Bone marrow (tissue), 2 donors: ENCODE results near the gene TRMU.
"Not testable (repeated sequence)": the region's sequence is repeated elsewhere in the genome, so short reads cannot be mapped to it uniquely, and the experiment has no call there.

Source experiments
- DNase-seq, 2 donors: peaks; one replicate each; lab custom pipeline; 2025; lab: John Stamatoyannopoulos, UW

Gene TRMU

GRCh38 chr22:46300491-46300890, 35.0 kb upstream of the TRMU start:
- no peak for DNase-seq

- DNase-seq, result no peak
These were observed 32.1 kb upstream of the TRMU start for GRCh38 chr22:46303347-46303965.

DNA sequence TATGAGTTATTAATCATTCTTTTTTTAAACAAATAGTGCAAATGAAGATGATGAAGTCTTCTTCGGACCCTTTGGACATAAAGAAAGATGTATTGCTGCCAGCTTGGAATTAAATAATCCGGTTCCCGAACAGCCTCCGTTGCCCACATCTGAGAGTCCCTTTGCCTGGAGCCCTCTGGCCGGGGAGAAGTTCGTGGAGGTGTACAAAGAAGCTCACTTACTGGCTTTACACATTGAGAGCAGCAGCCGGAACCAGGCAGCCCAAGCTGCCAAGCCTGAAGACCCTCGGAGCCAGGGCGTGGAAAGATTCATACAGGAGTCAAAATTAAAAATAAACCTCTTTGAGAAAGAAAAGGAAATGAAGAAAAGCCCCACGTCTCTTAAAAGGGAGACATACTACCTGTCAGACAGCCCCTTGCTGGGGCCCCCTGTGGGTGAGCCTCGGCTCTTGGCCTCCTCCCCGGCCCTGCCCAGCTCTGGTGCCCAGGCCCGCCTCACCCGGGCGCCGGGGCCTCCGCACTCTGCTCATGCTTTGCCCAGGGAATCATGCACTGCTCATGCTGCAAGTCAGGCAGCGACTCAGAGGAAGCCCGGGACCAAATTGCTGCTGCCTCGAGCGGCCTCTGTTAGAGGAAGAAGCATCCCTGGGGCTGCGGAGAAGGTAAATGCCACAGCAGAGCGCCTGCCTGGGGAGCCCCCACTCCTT, 27.1 kb upstream of the TRMU start:
- DNase-seq, result no peak

- DNase-seq, result no peak
These were observed 25.9 kb upstream of the TRMU start for GRCh38 chr22:46309526-46310085.

GRCh38 chr22:46312056-46312455, 23.5 kb upstream of the TRMU start:
- no peak for DNase-seq

DNA sequence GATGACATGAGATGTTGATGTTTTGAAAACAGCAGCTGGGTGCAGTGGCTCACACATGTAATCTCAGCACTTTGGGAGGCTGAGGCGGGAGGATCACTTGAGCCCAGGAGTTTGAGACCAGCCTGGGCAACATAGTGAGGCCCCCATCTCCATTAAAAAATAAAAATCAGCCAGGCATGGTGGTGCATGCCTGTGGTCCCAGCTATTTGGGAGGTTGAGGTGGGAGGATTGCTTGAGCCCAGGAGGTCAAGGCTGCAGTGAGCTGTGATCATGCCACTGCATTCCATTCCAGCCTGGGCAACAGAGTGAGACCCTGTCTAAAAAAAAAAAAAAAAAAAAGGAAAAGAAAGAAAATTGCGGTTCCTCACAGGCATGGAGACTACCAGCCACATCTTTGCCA, 22.7 kb upstream of the TRMU start:
- DNase-seq, result not testable (repeated sequence)

DNA sequence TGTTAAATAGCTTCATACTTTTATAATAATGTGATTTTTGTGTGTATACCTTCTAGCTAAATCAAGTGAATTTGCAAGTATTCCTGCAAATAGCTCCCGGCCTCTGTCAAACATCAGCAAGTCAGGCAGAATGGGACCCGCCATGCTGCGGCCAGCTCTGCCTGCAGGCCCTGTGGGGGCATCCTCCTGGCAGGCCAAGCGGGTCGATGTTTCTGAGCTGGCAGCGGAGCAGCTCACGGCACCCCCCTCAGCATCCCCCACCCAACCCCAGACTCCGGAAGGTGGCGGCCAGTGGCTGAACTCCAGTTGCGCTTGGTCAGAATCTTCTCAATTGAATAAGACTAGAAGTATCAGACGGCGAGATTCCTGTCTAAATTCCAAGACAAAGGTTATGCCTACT, 19.5 kb upstream of the TRMU start:
- DNase-seq, result no peak

GRCh38 chr22:46317646-46318045, 17.9 kb upstream of the TRMU start:
- no peak for DNase-seq

- no peak for DNase-seq
These were observed 16.9 kb upstream of the TRMU start for GRCh38 chr22:46318576-46318975.

DNA sequence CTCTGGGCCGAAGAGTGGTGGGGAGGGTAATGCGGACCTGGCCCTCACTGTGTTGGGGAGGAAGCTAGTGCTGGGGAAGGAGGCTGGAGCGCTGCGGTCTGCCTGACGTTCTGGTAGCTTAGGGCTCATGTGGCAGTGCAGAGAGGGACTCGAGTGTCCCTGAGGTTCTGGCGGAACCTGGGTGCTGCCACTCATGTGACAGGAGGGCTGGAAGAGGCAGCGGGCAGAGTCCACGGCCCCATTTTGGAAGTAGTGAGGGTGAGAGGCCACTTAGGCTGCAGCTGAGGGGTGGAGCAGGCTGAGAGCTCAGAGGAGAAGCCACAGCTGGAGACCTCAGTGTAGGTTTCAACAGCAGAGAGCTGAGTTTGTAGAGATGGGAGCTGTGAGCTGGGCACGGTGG, 16.2 kb upstream of the TRMU start:
- no peak for DNase-seq

- DNase-seq, result no peak
These were observed 15.3 kb upstream of the TRMU start for GRCh38 chr22:46320166-46320710.

GRCh38 chr22:46320716-46321386, 14.7 kb upstream of the TRMU start:
- no peak for DNase-seq

DNA sequence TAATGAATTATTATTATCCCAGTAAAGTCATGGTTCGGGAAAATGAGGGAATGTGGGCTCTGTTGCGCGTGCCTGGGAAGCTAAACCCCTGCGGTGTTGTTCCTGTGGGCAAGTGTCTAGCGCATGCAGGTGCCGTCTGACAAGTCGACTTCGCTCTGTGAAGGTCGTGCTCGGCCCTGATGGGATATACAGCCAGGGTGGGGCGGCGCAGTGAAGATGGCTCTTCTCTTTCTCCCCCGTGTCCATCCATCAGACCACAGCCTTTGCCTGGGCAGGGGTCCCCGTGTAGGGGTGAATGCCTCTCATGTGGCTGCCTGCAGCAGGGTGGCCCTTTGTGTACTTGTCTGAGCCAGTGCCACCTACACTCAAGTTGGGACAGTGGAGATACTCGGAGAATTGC, 12.8 kb upstream of the TRMU start:
- no peak for DNase-seq

DNA sequence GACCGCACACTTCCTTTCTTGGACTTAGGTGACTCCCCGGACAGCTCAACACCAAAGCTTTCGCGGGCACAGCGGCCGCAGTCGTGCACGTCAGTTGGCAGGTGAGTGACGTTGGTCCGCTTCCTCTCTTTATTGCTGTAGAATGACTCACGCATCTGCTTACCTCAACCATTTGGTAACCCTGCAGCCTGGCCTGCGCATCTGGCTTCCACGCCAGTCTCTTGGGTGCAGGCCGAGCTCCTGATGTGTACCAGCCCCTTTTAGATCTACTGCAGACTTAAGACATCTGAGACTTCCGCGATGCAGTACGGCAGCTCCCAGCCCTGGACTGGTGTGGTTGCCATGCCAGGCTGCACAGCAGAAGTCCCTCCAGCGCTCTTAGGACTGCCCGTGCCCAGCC, 12.4 kb upstream of the TRMU start:
- no peak for DNase-seq

- no peak for DNase-seq
These were observed 9.3 kb upstream of the TRMU start for GRCh38 chr22:46326066-46326680.

DNA sequence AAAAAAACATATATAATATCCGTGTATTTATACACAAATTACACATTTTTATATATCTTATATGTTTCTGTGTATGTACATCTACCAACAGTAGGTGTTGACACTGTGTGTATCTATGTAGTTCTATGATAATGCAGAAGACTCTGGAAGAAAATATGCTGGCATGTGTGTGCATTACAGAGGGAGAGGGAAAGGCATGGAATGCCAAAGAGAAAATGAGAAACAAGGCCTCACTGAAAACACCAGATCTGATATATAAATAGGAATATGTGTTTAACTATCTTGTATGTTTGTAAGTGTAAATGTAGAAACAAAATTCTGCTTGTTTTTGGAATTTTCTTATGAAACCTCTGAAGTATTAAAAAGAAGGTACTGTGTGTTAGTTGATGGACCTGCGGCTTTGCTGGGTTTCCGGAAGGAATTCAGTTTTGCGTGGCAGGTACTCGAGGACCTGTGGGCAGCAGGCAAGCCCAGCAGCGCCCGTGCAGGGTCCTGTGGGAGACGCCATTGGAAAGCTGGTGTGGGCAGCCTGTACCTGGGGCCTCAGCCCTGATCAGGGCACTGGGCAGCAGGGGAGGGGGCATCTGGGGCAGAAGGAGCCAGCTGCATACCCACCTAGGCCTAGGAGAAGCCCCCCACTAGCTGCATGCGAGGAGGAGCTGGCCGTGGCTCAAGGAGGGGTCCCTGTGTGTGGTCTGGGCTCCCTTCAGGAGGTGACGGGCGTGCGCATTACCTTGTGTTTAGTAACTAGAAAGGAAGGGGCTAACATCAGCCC, 7.6 kb upstream of the TRMU start:
- no peak for DNase-seq

- no peak for DNase-seq
These were observed 6.7 kb upstream of the TRMU start for GRCh38 chr22:46328797-46329196.

DNA sequence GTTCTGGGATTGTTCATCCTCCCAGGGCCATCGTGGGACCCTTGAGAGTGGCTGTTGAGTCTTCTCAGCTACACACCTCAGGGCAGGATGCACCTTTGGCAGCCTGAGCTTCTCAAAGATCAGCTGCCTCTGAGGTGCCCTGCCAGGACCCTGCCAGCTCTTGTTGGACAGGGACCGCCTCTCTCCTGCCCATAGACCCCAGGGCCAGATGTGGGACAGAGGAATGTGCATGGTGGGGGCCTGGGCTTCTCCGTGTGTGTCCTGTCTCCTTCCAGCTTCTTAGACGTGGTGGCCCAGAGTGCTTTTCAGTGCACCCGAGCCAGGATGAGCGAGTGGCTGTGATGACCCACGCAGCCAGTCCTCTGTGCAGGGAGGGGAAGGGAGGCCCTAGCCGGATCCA, 5.9 kb upstream of the TRMU start:
- DNase-seq, result no peak

- DNase-seq, result no peak
These were observed 5.1 kb upstream of the TRMU start for GRCh38 chr22:46330426-46330825.

- DNase-seq, result no peak
These were observed 4.0 kb upstream of the TRMU start for GRCh38 chr22:46331496-46331895.
